GM12872 (cell line): ENCODE results near the gene CDH26.

Experiments
- TF ChIP-seq, protein P1 (sequence below): IDR thresholded peaks from 3 replicates; pipeline ENCODE4 v1.5.1; 2011; ENCODE audit warnings: low read depth, mild to moderate bottlenecking, low read length, moderate library complexity; ENCODE audit not compliant: insufficient read depth

Gene CDH26

DNA sequence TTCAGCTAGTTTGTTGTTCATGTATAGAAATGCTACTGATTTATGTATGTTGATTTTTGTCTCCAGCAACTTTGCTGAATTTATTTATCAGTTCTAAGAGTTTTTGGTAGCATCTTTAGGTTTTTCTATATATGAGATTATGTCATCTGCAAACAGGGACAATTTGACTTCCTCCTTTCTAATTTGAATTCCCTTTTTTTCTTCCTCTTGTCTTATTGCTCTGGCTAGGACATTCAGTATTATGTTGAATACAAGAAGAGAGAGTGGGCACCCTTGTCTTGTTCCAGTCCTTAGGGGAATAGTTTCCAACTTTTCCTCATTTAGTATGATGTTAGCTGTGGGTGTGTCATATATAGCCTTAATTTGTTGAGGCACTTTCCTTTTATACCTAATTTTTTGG lies 58.2 kb downstream of the CDH26 start:
- TF ChIP-seq, protein P1, sequence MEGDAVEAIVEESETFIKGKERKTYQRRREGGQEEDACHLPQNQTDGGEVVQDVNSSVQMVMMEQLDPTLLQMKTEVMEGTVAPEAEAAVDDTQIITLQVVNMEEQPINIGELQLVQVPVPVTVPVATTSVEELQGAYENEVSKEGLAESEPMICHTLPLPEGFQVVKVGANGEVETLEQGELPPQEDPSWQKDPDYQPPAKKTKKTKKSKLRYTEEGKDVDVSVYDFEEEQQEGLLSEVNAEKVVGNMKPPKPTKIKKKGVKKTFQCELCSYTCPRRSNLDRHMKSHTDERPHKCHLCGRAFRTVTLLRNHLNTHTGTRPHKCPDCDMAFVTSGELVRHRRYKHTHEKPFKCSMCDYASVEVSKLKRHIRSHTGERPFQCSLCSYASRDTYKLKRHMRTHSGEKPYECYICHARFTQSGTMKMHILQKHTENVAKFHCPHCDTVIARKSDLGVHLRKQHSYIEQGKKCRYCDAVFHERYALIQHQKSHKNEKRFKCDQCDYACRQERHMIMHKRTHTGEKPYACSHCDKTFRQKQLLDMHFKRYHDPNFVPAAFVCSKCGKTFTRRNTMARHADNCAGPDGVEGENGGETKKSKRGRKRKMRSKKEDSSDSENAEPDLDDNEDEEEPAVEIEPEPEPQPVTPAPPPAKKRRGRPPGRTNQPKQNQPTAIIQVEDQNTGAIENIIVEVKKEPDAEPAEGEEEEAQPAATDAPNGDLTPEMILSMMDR, result no peak

DNA sequence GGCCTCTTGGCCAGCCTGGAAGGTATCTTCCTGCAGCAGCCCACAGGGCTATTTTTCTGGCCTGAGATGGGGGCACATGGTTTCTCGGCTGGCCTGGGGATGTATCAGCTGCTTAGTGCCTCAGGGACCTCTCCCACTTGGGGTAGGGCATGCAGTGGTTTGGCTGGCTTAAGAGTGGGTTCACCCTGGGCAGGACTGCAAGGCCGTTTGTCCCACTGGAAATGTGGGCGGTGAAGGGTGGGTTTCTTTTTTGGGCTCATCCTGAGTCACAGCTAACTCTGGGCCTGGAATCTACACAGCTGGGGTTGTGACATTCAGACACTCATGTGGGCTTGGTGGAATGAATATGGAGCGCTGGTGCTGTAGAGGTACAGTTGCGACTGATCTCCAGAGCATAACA lies 62.0 kb downstream of the CDH26 start:
- TF ChIP-seq, protein P1, result no peak

DNA sequence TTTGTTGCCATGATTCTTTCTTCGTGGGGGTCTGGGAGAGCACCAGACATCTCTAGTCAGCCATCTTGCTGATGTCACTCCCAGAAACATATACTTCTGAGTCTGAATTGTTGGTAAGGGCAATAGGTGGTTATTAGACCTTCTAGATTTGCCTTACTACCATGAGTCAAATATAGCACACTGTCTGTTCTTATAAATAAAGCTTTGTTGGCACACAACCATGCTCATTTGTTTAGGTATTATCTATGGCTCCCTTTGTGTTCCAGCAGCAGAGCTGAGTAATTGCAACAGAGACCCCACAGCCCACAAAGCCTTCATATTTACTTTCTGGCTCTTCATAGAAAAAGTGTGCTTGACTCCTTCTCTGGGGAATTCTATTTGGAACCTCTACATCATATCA lies 62.9 kb downstream of the CDH26 start:
- TF ChIP-seq, protein P1, result no peak

DNA sequence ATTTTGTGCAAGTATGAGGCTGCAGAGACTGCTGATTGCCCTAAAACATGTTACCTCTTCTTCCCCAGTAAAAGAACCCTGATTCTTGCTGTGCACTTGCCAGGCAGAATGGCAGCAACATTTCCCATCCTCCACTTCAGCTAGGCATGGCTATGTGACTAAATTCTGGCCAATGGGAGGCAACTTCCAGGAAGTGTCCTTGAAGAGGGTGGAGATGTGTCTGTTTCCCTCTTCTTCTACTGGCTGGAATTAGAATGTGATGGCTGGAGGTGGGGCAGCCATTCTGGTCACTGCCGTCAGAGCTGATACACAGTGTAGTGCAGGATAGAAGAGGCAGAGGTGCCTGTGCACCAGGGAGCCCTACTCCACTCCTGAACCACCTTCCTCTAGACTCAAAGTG lies 64.6 kb downstream of the CDH26 start:
- TF ChIP-seq, protein P1, result no peak

DNA sequence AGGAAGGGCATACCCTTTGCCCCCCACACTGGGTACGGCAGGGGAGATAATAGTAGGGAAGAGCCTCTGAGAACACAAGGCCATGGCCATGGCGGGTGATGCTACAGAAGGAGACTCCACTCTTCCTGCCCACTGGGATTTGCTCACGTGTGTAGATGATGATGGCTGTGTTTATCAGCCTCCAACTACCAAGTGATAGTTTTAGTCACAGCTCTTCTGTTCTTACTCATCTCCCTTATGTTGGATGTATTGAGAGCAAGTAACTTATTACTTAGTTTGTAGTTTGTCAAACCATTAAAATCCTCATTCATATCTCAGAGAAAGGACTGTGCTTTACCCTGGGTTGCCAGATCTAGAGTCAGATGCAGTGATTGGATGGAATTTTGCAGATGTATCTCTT lies 66.0 kb downstream of the CDH26 start:
- TF ChIP-seq, protein P1, result no peak

DNA sequence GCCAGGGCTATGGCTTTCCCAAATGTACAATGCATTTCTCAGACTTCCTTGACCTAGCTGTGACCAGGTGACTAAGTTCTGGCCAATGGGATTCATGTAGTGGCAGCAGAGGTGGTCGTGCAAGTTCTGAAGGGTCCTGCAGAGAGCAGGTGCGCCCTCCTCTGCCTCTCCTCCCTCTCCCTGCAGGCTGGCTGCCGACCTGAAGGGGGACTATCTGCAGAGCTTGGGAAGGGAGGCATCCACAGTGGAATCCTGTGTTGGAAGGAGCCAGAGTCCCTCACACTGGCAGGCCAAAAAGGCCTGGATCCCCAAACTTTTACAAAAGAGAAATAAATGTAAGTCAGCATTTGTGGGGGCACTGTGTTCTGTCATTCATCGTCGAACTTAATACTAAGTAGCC lies 66.6 kb downstream of the CDH26 start:
- TF ChIP-seq, protein P1, result no peak

DNA sequence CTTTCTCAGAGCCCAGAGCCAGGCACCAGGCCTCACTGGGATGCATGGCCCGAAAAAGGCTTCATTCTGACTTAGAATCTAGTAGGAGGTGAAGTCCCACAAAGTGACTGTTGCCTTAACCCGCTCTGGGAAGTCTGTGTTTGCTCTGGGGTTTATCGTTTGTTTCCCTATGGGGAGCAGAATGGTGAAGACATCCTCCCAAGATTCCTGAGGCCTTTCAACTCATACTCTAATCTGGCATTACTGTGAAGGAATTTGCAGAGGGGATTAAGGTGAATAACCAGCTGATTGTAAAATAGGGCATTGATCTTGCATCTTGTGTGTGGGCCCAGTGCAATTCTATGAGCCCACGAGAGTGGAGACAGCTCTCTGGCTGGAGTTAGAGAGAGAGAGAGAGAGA lies 67.8 kb downstream of the CDH26 start:
- TF ChIP-seq, protein P1, result no peak

DNA sequence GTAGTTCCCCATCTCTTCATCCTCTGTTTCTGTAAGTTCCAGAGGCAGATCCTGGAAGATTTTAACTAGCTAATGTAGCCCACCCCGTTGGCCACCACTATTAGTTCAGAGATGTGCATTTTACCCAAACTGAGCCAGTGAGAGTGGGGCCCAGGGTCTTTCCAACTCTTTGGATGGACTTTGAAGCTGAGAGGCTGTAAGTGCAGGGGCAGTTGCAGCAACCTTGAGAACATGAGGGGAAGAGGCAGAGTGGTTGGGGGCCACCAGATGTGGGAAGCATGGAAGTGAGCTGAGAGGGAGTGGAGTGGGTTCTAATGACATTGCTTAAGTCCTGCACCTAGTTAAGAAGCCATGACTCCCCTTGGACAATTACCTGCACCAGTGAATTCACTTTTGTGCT lies 72.2 kb downstream of the CDH26 start:
- TF ChIP-seq, protein P1, result no peak
